Activated CD8-positive, alpha-beta memory T cell treated with anti-CD3 and anti-CD28 coated beads for 1 hour (primary cell): ENCODE measurements around the gene SMAGP.
"Not testable (repeated sequence)": the region's sequence is repeated elsewhere in the genome, so short reads cannot be mapped to it uniquely, and the experiment has no call there.

Experiments
- DNase-seq, 2 donors: peaks; one replicate each; pipeline ENCODE4 v3.0.0-alpha.2; 2020; ENCODE audit warnings: low read depth in 1 of 2; ENCODE audit errors: extremely low read depth in 1 of 2

SMAGP gene

DNA sequence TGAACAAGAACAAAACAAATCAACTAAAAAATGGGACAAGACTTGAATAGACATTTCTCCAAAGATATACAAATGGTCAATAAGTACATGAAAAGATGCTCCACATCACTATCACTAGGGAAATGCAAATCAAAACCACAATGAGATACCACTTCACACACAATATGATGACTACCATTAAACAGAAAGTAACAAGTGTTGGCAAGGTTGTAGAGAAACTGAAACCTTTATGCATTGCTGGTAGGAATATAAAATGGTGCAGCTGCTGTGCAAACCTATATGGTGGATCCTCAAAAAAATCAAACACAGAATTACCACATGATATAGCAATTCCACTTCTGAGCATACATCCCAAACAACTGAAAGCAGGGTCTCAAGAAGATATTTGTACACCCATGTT, 5.2 kb downstream of the SMAGP start:
- DNase-seq = no peak

DNA sequence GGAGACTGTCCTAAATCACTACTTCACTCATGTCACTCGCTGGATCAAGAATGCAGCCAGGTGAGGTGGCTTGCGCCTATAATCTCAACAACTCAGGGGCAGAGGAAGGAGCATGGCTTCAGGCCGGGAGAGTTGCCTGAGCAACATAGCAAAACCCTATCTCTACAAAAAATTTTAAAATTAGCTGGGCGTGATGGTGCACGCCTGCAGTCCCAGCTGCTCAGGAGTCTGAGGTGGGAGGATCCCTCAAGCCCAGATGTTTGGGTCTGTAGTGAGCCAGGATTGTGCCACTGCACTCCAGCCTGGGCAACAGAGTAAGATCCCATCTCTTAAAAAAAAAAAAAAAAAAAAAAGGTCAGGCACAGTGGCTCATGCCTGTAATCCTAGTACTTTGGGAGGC, 5.9 kb downstream of the SMAGP start:
- DNase-seq = no peak

DNA sequence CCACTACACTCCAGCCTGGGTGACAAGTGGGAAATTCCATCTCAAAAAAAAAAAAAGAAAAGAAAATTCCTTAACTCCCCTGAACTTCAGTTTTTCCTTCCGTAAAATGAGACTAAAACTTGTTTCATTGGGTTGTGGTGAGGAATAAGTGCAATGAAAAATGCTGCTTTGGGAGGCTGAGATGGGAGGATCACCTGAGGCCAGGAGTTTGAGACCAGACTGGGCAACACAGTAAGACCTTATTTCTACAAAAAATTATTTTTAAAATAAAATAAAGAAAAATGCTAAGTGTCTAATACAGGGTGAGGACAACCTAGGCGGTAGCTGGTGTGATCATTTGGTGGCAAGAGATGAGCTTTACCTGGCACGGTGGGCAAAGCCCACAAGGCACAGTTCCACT, 6.9 kb downstream of the SMAGP start:
- DNase-seq = no peak

DNA sequence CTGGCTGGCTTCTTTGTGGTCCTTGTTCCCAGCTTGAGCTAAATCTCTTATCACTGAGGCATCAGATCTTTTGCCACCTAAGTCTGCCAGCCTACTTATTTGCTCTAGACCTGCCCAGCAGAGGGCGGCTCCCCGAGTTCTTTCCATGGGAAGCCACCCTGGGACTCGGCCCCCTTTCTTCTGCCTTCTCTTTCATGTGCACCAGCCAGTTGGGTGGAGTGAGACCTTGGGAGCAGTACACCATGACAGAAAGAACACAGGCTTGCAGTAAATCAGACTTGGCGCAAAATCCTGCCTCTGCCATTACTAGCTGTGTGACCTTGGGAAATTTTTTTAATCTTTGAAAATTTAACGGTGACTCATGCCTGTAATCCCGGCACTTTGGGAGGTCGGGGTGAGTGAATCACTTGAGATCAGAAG, 7.4 kb downstream of the SMAGP start:
- peak in 1 of 2 donors; percentile 8 for DNase-seq

DNA sequence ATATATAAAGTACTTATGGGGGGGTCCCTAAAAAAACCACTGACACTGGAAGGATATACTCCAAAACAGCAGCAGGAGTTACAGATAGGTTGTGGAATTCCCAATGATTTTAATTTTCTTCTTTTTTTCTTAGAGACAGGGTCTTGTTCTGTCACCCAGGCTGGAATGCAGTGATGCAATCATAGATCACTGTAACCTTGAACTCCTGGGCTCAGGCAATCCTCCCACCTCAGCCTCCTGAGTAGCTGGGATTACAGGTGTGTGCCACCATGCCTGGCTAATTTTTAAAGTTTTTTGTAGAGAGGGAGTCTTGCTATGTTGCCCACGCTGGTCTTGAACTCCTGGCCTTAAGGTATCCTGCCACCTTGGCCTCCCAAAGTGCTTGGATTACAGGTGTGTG, 10.6 kb downstream of the SMAGP start:
- not testable (repeated sequence) for DNase-seq

DNA sequence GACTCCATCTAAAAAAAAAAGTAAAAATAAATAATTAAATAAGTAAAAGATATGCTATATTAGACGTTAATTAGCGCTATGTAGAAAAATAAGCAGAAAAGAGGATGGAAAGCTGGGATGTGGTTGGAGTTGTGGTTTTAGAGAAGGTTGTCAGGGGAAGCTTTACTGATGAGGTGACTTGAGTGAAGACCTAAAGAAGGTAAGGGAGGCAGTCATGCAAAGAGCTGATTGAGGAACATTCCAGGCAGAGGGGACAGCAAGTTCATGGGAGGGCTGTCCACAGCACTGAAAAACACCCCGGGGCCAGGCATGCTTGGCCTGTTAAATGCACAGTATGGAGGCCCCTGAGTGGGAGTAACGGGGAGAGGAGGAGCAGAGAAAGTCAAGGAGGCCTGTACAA, 15.7 kb downstream of the SMAGP start:
- DNase-seq = no peak

DNA sequence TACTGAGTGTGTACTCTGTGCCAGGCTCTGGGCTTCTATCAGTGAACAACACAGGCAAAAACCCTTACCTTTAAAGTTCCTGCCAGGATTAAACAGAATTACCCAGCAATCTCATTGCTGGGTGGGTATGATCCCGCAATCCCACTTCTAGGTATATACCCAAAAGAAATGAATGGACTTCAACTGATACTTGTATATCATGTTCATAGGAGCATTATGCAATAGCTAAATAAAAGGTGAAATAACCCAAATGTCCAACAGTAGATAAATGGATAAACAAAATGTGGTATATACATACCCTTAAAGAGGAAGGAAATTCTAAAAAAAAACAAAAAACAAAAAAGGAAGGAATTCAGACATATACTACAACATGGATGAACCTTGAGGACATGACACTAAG, 16.9 kb downstream of the SMAGP start:
- DNase-seq = no peak

DNA sequence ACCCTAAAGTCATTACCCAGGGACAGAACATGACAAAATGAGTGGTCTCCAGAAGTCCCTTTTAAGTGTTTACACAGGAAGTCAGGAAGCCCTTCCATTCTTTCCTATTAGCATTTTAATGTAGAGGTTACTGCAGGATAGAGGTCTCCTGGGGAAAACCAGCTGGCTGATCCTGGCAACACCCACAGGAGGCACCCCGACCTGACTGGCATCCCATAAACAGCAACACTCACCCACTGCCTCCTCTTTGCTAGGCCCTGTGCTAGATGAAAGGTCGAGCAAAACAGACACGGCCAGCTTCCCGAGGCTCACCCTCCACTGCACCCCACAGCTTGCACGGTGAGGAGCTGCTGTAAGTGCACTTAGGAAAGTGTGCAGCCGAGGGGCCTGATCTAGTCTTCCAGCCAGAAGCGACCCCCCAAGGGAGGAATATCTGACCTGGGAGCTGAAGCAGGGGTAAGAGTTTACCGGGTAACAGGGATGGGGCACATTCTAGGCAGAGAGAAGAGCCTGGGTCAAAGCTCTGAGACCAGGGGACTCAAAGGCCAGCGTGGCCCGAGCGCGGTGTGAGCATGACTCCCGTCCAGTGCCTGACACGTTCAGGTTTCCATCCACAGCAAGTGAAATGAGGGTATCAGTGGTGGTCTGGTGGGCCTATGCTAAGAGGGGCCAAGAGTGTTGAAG, 22.6 kb downstream of the SMAGP start:
- no peak for DNase-seq

DNA sequence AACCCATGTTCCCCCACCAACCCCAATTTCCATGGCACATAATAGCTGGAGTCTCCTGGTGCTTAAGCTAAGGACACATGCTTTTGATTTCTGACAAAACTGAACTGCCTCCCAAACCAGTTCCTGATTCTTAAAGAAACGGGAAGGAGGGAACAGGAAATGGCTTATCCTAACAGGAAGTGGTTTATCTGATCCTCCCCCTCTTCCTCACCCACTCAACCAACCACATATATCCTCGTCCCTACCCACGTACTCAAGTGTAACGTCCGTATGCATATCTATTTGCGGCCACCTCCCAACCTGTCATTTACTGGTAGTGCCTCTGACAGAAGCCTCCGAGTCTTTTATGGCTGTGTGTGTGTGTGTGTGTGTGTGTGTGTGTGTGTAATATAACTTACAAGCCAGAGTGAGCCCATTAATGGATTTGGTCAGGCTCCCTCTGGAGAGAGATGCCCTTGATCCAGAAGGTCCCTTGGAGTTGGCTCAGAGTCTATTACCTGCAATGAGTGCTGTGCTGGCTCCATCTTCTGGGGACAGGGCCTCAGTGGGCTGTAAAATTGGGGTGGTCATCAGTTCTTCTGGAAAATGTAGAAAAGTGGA, 23.9 kb downstream of the SMAGP start:
- DNase-seq = no peak

DNA sequence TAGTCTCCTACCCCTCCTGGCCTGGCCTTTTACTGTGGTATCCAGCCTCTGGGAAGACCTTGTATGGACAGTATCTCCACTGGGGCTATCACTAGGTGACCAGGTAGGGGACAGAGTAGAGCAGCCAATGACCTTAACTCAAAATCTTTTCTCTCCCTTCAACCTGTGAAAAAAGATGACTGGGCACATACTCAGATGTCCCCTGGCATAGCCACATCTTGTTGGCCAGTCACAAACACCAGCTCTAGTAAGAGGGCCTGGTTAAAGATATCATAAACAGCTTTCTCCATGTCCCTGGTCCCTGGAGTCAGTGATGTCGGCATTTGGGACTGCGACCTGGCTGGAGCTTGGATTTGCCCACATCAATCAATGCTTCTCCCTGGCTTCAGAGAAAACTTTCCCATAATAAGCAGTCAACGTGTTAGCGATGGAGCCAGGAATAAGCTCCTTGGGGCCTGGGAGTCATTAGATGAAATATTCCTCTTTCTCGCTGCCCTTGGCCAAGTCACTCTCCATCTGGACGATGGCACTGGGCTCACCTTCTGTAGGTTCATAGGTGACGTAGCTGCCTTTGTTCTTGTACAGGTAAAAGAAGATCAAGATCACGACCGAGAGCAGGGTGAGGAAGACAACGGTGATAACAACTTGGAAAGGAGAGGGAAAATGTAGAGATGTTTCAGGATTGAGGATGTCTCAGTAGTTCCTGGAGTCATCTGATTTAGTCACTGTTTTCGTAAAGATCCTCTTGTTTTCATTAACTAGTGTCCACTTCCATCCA, 24.6 kb downstream of the SMAGP start:
- DNase-seq = no peak

DNA sequence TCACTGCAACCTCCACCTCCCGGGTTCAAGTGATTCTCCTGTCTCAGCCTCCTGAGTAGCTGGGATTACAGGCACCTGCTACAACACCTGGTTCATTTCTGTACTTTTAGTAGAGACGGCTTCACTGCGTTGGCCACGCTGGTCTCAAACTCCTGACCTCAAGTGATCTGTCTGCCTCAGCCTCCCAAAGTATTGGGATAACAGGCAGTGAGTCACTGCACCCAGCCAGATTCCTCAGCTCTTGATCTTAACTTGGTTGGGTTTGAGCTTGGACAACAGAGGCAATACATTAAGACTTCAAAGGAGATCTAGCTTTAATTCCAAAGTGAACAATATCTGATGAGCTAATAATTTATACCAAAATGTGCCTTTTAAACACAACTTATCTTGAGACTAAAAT, 25.9 kb downstream of the SMAGP start:
- no peak for DNase-seq

DNA sequence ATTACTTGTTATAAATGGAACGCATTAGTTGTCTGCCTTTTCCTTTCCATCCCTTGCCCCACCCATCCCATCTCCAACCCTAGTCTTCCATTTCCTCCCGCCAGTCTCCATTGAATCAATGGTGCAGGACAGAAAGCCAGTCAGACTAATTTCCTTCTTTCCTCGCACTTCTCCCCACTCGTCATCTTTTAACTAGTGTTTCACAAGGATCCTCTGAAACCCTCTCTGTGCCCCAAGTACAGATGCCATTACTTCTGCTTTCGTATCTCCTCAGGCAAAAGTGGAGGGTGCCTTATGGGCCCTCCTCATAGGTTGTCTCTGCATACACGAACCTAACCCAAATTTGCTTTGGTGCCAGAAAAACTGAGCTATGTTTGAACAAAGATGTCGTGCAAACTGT, 27.3 kb downstream of the SMAGP start:
- no peak for DNase-seq

DNA sequence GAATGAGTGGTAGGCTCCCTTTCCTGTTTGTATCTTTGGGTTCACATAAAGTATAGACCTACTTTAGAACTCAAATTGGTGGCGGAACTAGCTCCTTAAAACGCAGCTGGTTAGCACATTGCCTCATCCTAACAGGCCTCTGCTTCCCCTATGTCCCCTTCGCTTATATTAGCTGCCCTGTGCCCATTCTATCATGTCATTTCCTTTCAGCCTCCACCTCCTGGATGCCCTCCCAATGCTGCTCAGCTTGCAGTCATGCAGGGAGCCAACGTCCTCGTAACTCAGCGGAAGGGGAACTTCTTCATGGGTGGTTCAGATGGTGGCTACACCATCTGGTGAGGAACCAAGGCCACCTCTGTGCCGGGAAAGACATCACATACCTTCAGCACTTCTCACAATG, 28.1 kb downstream of the SMAGP start:
- no peak for DNase-seq

DNA sequence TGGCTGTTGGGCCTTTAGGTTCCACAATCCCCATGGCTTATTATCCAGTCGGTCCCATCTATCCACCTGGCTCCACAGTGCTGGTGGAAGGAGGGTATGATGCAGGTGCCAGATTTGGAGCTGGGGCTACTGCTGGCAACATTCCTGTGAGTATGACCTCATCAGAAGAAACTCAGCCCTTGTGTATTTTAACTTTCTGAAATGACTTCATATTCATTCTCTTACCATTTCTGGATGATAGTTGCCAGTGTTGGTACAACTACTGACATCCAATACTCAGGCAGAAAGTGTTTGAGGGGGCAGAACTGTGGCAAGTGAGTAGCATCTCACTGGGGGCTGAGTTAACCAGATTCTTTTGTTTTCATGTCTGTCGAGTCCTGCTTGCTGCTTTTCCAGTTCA, 29.2 kb downstream of the SMAGP start:
- DNase-seq = no peak

DNA sequence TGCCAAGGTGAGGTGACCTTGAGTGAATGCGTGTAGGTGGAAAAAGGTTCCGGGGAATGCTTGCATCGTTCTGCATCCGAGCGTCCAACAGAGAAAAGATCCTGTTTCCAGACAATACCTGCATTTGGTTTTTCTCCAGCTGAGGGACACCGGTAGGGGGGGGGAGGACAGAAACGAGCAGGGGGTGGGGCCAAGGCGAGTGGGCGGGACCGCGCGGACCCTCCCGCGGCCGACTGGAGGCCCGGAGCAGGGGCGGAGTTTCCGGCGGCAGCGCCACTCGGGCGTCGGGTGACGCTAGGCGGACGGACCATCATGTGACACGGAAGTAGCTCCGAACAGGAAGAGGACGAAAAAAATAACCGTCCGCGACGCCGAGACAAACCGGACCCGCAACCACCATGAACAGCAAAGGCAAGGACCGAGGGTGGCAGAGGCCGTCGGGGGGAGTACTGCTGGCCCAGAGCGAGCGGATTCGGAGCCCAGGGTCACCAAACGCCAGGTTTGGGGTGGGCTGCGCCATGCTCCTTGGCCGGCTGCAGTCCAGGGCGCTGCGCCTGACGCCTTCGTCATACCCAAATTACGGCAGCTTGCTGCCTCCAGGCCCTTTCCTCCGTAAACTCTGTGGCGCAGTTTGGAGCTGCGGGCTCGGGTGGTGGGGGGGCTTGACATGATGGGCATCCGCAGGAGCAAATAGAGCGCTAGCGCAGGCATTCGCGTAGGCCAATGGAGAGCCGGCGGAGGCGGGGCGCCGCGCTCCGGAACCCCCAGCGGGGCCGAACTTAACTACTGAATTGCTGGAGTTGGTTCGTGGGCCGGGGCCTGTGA, 31.5 kb downstream of the SMAGP start, which contains the start of gene DAZAP2:
Gene DAZAP2, plus strand, starts transcription at position 317 of the 825 bp plus-strand sequence. Its CDS starts 82 bp downstream, at position 399.
- peak; percentile 82 to 94 for DNase-seq

DNA sequence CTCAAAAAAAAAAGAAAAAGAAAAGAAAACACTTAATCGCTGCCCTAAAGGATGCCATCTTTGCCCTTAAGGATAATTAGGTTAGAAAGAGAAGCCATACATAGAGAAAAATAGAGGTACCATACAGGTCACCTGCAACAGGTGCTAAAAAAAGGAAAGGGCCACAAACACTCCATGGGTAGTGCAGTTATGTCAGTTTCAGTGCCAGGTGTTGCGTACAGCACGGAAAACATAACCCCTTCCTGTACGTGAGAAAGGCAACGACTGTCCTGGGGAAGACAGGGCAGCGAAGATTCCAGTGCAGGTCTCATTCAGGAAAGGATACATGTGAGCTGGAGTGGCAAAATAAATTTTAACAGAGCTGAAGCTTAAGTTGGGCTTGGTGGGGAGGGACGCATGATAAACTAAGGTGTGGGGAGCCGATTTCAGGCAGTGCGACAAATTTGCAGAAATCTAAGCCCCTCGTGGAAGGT, 32.1 kb downstream of the SMAGP start:
- no peak for DNase-seq

DNA sequence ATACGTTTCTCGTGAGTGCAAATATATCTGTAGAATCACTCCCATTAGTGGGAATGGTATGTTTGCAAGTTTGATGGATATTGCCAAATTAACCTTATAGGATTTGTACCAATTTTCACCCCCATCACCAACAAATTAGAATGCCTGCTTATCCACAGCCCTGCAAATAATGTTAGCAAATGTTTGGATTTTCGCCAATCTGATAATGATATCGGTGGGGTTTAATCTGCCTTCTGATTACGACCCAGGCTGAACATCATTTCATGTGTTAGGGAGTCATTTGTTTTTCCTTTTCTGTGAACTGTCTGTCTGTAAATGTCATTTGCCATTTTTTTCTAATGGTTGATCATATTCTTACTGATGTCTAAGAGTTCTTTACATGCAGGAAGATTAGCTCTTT, 35.7 kb downstream of the SMAGP start:
- no peak for DNase-seq

DNA sequence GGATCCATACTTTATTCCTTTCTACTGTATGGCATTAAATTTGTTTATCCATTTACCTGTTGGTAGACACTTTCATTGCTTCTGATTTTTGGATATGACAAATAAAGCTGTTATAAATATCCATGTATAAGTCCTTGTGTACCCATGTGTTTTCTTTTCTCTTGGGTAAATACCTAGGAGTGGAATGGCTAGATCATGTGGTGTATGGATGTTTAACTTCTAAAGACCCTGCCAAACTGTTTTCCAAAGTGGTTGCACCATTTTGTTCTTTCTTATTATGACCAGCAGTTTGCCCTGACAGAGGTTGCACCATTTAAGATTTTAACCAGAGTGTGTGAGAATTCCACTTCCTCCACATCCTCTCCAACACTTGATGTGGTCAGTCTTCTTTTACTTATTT, 37.6 kb downstream of the SMAGP start:
- DNase-seq = no peak

DNA sequence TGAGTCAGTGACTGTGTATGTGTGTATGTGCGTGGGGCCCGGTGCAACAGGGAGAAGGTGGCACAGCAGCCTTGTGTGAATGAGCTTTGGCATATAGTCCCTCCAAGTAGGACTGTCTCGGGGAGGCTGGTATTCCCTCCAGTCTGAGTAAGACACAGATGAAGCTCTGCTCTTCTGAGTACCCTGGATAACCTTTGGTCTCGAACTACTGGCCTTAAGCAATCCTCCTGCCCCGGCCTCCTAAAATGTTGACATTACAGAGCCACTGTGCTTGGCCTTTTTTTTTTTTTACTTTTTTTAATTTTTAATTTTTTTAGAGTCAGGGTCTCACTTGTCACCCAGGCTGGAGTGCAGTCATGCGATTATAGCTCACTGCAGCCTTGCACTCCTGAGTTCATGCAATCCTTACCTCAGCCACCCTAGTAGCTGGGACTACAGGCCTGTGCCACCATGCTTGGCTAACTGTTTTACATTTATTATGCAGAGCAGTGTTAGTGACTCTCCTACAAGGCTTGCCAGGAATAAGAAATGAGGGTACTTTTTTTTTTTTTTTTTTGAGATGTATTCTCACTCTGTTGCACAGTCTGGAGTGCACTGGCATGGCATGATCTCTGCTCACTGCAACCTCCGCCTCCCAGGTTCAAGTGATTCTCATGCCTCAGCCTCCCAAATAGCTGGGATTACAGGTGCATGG, 41.0 kb downstream of the SMAGP start:
- no peak for DNase-seq

DNA sequence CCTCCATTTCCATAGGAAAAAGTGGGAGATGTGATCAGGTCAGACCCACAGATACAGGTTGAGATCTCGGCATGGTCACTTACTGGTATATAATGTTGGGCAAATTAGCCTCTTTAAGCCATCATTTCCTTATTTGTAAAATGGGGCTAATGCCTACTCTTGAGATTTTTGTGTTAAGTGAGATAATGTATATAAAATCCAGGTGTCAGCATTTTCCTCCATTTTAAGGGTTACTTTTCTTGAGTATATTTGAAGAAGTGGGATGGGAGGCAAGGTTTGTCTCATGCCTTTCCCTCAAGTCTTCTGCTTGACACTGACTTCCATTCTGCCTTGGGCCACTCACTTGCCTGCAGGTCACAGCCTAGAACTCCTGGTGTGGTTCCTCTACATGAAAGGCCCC, 42.3 kb downstream of the SMAGP start:
- no peak for DNase-seq
